H1 (cell line): Measurements from ENCODE around the gene ENKUR. TPM values are rescaled to one million over a fixed set of nuclear protein-coding genes. Genes with fewer than 3 reads are reported as not detected.

Experiments used
- NRF1 ChIP-seq: IDR thresholded peaks from 2 replicates; pipeline ENCODE4 v1.6.1; 2011; ENCODE audit warnings: mild to moderate bottlenecking, low read depth, low read length, improper control_type of control experiment
- RAD21 ChIP-seq, 2 experiments: IDR thresholded peaks in 1 of 2; conservative IDR thresholded peaks in 1 of 2; 2 replicates each; pipeline ENCODE4 v1.6.1; 2011; ENCODE audit warnings: low read depth in 2 of 2, low read length in 2 of 2, improper control_type of control experiment in 1 of 2, inconsistent platforms in 1 of 2, mild to moderate bottlenecking in 1 of 2, moderate library complexity in 1 of 2
- SUZ12 ChIP-seq: fragments of 200-600 bp; sonication (generic); IDR thresholded peaks from 2 replicates; pipeline ENCODE4 v1.6.1; 2012; ENCODE audit warnings: mild to moderate bottlenecking, inconsistent platforms, low read length, moderate library complexity, mixed read lengths
- polyA plus RNA-seq, 7 experiments: library from polyadenylated mRNA; depleted of rRNA in 3 of 7; stranded (reverse) in 5 of 7; unstranded in 2 of 7; fragments of >200 nt in 5 of 7; fragments of 200-250 nt in 2 of 7; gene quantifications; 1 replicate in 5 of 7; 2 replicates in 1 of 7; 4 replicates in 1 of 7; pipeline versions ENCODE4 v1.2.1 to v1.2.3, GENCODE V29; 2011 to 2013; ENCODE audit warnings: missing spikeins in 2 of 7, mixed read lengths in 2 of 7
- total RNA-seq: library from RNA; stranded (reverse); fragmentation: NEBNext Ultra II Directional; extraction: Animal tissue kit (Norgen Biotek cat#: 25700); gene quantifications from 2 replicates; pipeline ENCODE4 v1.2.1, GENCODE V29; 2021

ENKUR gene
- total and polyA plus RNA-seq, 2 of the 8 experiments (the other 6 are each of a cell fraction or from before 2014, with no cell fraction given): not detected

DNA sequence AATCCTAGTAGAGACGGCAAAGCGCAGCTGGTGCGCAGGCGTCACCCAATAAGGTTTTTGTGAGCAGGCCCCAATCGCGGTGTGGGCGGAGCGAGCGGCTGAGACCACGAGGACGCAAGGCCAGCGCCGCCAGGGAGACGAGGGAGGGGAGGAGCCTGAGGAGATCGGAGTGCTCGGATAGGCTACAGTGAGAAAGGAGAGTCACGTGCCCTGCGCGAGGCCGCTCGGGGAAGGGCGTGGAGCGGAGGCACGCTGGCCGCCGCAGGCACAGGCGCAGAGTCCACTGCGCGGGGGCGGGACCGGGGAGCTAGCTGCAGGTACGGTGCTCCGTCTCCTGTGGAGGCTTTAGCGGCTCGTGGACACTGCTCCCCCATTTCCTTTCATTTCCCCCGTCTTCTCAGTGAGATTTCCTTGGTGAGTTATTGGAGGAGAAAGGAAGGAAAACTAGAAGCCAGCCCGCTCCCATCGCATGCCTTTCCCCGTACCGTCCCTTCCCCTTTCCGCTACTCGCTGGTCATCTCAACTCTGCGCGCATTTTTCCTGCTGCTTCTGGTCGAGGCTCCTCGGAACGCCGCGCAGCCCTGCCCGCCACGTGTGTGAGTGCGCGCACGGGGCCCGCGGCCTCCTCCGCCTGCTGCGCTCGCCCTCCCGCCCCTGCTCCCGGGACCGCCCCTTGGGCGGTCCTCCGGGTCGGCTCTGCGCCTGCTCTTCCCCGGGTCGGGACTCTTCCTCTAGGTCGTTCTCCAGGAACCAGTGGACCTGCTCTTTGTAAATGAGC is 607 bp upstream of the ENKUR start, which contains the start of gene THNSL1 (continued):
- no peak; the same call in 1 of the 2 replicates for TF ChIP-seq SUZ12
- TF ChIP-seq NRF1: peak; percentile 66
- no peak for TF ChIP-seq RAD21 (IDR thresholded peaks at IDR 0.05 in 1 of 2, conservative IDR thresholded peaks at IDR 0.05 in 1 of 2; ENCODE audit: low read depth in 2 of 2, low read length in 2 of 2)
- TF ChIP-seq, all 59 proteins: peak for 23
